ENCODE measurements around the gene BIRC5.

DNA sequence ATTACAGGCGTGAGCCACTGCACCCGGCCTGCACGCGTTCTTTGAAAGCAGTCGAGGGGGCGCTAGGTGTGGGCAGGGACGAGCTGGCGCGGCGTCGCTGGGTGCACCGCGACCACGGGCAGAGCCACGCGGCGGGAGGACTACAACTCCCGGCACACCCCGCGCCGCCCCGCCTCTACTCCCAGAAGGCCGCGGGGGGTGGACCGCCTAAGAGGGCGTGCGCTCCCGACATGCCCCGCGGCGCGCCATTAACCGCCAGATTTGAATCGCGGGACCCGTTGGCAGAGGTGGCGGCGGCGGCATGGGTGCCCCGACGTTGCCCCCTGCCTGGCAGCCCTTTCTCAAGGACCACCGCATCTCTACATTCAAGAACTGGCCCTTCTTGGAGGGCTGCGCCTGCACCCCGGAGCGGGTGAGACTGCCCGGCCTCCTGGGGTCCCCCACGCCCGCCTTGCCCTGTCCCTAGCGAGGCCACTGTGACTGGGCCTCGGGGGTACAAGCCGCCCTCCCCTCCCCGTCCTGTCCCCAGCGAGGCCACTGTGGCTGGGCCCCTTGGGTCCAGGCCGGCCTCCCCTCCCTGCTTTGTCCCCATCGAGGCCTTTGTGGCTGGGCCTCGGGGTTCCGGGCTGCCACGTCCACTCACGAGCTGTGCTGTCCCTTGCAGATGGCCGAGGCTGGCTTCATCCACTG, at the start of gene BIRC5:
- TF ChIP-seq, protein P1, sequence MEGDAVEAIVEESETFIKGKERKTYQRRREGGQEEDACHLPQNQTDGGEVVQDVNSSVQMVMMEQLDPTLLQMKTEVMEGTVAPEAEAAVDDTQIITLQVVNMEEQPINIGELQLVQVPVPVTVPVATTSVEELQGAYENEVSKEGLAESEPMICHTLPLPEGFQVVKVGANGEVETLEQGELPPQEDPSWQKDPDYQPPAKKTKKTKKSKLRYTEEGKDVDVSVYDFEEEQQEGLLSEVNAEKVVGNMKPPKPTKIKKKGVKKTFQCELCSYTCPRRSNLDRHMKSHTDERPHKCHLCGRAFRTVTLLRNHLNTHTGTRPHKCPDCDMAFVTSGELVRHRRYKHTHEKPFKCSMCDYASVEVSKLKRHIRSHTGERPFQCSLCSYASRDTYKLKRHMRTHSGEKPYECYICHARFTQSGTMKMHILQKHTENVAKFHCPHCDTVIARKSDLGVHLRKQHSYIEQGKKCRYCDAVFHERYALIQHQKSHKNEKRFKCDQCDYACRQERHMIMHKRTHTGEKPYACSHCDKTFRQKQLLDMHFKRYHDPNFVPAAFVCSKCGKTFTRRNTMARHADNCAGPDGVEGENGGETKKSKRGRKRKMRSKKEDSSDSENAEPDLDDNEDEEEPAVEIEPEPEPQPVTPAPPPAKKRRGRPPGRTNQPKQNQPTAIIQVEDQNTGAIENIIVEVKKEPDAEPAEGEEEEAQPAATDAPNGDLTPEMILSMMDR (conservative IDR thresholded peaks at IDR 0.05; ENCODE audit: low read length) = no peak
- TF ChIP-seq EZH2phosphoT487 (IDR thresholded peaks at IDR 0.05; ENCODE audit: borderline replicate concordance) = no peak
